Putamen (tissue), 1 donor: ENCODE data around the gene RALGAPB.

Source experiments
- DNase-seq: peaks from one replicate; pipeline ENCODE4 v3.0.0-alpha.2; 2016; ENCODE audit warnings: low spot score

RALGAPB gene

GRCh38 chr20:38548356-38549083 lies 75.9 kb downstream of the RALGAPB start:
- DNase-seq = no peak

DNA sequence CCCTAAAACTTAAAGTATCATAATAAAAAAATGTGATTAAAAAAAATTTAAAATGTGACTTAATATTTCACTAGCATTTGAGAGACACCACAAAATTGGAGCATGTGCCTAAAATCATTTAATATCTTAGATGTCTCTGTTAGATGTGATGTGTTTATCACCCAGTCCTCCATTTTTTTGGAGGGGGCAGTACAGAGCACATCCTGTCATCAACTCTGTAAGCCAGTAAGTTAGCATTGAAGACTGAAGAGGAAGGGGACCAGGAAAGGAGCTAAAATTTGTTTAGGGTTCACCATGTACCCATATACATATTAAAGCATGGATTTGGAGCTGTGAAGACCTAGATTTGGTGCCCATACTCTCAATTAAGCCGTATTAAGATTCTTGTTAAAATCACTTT lies 77.6 kb downstream of the RALGAPB start:
- DNase-seq = no peak

DNA sequence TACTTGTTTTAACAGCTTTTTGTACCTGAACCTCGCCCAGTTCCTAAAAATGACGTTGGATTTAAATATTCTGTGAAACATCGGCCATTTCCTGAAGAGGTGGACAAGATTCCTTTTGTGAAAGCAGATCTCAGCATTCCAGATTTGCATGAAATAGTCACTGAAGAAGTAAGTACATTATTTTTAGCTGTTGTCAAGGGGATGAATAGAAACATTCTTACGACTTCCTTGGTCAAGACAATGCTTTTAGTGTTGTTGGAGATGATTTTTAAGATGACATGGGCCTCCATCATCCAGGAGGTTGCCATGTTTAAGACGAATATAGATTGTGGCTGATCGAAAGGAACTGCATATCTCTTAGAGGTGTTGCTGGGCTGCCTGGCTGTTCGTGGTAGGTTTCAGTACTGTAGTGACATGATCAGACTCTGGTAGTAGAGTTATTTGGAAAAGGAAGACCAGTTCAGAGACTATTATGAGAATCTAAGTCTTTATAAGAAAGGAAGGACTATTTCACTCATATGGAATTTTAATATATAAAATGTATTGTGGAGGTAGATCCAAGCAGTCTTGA lies 78.5 kb downstream of the RALGAPB start:
- DNase-seq = no peak

DNA sequence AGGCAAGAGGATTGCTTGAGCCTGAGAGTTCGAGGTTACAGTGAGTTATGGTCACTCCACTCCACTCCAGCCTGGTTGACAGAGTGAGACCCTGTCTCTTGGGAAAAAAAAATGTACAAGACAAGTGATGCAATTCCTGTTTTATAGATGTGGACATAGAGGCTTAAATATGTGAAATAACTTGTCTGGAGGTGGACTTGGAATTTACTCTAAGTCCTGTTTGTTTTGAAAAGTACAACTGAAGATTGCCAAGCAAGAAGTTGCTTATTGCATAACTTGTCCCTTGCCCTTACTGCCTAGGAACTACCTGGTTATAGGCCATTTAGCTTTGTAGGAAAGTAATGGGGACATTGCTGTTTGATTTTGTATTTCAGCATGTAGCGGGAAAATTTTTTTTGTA lies 82.3 kb downstream of the RALGAPB start:
- no peak for DNase-seq

- DNase-seq = no peak
Observed at GRCh38 chr20:38555395-38555794, 82.8 kb downstream of the RALGAPB start.

DNA sequence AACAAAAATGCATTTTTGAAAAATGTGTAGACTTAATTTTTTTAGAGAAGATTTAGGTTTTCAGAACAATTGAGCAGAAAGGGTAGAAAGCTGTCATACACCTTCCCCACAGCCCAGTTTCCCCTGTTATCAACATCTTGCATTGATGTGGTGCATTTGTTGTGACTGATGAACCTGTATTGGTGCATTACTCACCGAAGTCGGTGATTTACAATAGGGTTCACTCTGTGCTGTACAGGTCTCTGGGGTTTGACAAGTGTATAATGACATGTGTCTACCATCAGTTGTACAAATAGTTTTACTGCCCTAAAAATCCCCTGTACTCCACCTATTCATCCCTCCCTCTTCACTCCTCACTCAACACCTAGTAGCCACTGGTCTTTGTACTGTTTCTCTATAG lies 84.5 kb downstream of the RALGAPB start:
- no peak for DNase-seq

- no peak for DNase-seq
Observed at GRCh38 chr20:38558596-38559360, 86.1 kb downstream of the RALGAPB start.

GRCh38 chr20:38559764-38560163 lies 87.1 kb downstream of the RALGAPB start:
- DNase-seq = no peak

DNA sequence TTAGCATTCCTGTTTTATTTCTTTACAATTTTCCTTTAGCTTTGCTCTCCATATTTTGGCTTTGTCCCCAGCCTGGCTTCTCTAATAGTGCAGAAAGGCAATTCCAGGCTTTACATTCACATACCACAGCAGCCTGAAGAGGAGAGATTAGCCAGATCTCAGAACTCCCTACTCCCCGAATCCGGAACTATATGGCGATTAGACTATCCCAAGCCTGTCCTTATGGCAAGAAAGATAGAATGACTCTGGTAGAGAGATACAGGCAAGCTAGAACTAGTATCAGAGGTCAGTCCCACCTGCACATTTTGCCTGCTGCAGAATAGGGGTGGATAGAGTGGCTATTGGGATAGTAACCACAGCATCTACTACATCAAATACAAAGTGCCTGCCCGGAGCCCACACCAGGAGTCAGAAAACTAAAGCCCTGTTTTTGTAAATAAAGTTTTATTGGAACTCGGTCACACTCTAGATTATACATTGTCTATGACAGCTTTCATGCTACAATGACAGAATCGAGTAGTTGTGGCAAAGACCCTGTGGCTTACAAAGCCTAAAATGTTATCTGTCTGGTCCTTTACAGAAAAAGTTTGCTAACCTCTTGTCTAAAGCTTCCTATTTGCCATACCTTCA lies 91.3 kb downstream of the RALGAPB start:
- DNase-seq = no peak

- no peak for DNase-seq
Observed at GRCh38 chr20:38564680-38565079, 92.0 kb downstream of the RALGAPB start.

DNA sequence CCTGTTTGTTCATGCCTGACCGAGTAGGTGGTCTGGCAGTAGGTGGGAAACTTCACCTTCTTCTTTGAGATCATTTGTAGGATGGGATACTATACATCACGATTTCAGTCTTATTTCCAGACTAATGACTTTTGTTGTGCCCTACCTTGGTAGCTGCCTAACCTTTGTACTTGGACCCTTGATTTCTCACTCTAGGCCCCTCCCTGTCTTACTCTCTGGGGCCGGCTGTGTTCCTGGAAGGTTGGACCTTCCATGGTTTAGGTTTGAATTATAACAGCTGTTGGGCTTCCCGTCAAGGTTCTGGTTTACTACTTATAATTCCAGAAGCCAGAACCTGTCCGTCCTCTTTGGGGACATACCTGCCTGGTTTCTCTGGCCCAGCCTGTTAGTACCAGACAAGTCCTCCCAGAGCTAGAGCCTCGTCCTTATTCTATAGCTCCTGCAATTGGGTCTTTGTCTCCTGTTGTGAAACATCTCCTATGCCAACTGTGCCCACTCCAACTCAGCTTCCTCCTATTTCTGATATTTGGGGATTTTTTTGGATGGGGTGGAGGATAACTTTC lies 93.5 kb downstream of the RALGAPB start:
- no peak for DNase-seq

GRCh38 chr20:38569747-38570525 lies 97.3 kb downstream of the RALGAPB start:
- DNase-seq = no peak

DNA sequence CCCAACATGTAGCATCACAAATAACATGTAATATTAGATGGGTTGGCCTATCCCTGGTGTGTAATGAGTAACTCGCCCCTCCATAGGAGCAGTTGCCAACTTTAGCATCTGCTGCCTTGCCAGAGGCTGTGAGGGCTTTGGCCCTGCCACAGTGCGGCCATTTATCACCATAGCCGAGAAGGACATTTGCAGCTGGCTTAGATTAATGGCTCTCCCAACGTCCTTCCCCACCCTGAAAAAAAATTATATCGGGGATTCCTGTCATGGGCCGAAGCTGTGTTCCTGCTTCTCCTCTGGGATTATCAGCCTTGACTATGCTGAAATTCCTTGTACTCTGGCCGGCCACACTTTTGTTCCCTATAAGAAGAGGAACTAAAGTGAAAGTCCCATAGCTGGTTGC lies 100.8 kb downstream of the RALGAPB start:
- DNase-seq = peak; percentile 21

GRCh38 chr20:38579219-38579910 lies 106.7 kb downstream of the RALGAPB start:
- no peak for DNase-seq

DNA sequence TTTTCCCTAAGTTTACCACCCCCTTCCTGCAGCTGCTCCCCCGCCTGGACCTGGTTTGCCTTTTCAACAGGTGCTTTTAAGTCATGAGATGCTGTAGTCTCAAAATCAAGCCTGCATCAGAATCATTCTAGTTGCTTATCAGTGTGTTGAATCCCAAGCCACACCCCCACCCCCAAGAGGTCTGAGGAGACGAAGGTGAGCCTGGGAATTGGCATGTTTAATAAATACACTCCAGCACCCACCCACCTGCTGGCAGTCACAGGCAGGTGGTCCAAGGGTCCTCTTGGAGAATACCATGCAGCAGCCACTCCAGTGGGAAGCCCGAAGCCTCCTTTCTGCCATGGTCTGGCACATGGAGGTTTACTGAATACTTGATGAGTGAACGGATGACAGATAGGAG lies 107.3 kb downstream of the RALGAPB start:
- no peak for DNase-seq

DNA sequence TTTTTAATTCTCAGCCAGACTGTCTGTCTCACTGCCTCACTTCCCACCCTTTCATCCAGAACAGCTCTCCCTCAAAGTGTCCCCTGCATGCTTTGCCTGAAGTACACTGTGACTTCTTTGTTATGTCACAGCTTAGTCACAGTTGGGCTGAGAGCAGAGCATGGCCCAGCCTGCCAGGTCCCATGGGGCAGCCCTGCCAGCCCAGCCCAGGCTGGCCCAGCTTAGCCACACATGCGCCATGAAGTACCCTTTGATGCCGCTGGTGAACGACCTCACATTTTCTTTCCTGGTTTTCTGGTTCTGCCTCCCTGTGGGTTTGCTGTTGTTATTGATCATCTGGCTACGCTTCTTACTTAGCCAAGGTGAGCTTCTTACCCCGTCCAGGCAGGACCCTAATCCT lies 108.4 kb downstream of the RALGAPB start, which contains the start of gene ADIG:
ADIG (plus strand) TSS at position 185 of the 400 bp plus-strand sequence; CDS start at position 239, 54 bp downstream.
- DNase-seq = peak; percentile 74

GRCh38 chr20:38581830-38582358 lies 109.3 kb downstream of the RALGAPB start:
- no peak for DNase-seq

GRCh38 chr20:38583306-38583705 lies 110.7 kb downstream of the RALGAPB start:
- DNase-seq = no peak

DNA sequence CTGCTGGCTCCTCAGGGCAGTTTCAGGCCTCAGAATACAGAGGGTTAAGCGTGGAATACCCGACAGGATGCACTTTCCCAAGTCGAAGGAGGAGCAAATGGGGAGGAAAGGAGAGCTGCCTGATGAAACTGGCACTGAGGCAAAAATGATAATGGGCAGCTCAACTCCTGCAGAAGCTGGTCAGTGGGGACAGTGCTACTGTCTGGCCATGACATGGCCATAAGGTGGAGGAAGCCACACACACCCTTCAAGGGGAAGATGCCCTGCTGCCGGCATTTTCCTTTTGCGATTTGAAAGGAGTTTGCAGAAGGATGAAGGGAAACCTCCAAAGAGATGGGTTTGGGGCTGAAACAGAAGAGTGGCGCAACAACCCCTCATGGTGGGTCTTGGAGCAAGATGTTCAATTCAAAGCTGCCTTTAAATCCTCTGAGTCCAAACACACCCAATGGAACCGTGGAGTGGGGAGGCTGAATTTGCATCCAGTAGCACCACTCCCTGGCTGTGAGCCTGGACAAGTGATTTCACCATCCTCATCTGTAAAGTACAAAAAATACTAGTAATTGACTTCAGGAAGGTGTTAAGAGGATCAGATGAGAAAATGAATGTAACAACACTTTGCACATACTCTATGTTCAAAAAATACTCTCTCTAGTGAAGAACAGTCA lies 111.6 kb downstream of the RALGAPB start:
- DNase-seq = no peak
